Forelimb muscle (tissue), 1 donor: ENCODE results near the gene CHRNB4. TPM values are rescaled to one million over a fixed set of nuclear protein-coding genes. Genes with fewer than 3 reads are reported as not detected.
"Not testable (repeated sequence)": the region's sequence is repeated elsewhere in the genome, so short reads cannot be mapped to it uniquely, and the experiment has no call there.

Experiments
- DNase-seq: peaks from one replicate; pipeline ENCODE4 v3.0.0-alpha.2; 2013; ENCODE audit warnings: low read depth
- polyA plus RNA-seq: library from polyadenylated mRNA; unstranded; fragments of 120-200 nt; gene quantifications from one replicate; pipeline ENCODE4 v1.2.1, GENCODE V29; 2013; ENCODE audit not compliant: insufficient read length

CHRNB4 gene, protein sequence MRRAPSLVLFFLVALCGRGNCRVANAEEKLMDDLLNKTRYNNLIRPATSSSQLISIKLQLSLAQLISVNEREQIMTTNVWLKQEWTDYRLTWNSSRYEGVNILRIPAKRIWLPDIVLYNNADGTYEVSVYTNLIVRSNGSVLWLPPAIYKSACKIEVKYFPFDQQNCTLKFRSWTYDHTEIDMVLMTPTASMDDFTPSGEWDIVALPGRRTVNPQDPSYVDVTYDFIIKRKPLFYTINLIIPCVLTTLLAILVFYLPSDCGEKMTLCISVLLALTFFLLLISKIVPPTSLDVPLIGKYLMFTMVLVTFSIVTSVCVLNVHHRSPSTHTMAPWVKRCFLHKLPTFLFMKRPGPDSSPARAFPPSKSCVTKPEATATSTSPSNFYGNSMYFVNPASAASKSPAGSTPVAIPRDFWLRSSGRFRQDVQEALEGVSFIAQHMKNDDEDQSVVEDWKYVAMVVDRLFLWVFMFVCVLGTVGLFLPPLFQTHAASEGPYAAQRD
- 0.18 TPM for polyA plus RNA-seq

DNA sequence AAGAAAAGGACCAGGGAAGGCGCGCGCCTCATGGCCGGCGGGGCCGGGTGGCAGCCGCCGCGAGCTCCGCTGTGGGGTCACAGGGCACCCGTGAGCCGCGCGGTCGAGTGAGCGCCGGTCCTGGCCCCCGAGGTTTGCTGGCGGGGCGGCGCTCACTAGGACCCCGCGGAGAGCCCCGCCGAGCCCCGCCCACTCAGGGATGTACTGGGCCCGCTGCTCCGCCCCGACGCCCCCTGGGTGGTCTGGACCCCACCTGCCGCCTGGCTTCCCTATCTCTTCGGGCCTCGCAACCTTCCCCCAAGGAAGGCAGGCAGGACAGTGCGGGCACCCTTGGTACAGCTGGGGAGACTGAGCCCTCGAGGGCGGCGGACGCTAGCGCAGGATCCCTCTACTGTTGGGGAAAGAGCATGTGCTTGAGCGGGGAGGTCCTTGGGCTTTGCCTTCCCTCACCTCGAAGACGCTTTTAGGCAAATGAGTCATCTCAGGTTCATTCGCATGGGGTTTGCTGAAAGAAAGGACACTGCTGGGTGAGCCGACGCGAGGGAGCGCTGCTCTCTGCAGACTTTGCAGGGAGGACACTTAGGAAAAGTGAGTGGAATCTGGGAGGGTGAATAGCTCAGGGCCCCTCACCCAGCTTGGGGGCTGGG lies at the start of gene CHRNB4:
TSS of gene CHRNB4 (minus strand) at position 109 of the 647 bp plus-strand sequence. CDS start at position 32, 77 bp downstream.
- no peak for DNase-seq

GRCh38 chr15:78689626-78690025 lies 48.6 kb upstream of the CHRNB4 start:
- no peak for DNase-seq

- DNase-seq = no peak
These were observed 44.9 kb upstream of the CHRNB4 start for GRCh38 chr15:78685925-78686324.

GRCh38 chr15:78685159-78685921 lies 44.3 kb upstream of the CHRNB4 start:
- no peak for DNase-seq

GRCh38 chr15:78684657-78685056 lies 43.6 kb upstream of the CHRNB4 start:
- no peak for DNase-seq

- DNase-seq = not testable (repeated sequence)
These were observed 42.6 kb upstream of the CHRNB4 start for GRCh38 chr15:78683599-78683998.

DNA sequence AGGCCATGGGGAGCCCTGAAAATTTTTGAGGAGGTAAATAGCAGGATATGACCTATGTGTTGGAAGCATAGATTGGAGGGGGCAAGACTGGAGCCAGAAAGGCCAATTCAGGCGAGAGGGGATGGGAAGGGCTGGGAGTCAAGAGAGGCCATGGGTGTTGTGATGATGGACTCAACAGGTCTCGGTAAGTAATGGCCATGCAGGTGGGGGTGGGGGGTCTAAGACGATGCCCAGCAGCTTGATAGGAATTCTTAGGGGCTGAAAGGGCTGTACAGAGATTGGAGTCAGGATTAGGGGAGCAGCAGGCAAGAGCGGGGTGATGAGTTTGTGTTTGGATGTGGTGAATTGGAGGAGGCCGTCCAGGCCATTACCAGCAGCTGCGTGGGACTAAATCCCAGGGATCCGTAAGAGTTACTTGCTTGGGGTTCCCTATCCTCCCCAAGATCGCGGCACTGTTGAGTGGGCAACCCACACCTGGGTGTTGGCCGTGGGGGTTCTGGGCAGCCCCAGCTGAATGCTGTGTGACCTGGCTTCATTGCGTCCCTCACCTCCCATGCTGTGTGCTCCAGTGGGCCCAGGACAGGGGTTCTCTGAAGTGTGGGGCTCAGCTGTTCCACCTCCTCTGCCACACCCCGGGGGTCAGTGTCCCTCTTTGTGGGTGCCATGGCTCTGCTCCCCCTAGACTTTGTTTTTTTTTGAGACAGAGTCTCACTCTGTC lies 41.8 kb upstream of the CHRNB4 start:
- no peak for DNase-seq

GRCh38 chr15:78682004-78682651 lies 41.1 kb upstream of the CHRNB4 start:
- DNase-seq = no peak

- DNase-seq = no peak
These were observed 40.4 kb upstream of the CHRNB4 start for GRCh38 chr15:78681281-78682003.

GRCh38 chr15:78680431-78681075 lies 39.5 kb upstream of the CHRNB4 start:
- DNase-seq = no peak

DNA sequence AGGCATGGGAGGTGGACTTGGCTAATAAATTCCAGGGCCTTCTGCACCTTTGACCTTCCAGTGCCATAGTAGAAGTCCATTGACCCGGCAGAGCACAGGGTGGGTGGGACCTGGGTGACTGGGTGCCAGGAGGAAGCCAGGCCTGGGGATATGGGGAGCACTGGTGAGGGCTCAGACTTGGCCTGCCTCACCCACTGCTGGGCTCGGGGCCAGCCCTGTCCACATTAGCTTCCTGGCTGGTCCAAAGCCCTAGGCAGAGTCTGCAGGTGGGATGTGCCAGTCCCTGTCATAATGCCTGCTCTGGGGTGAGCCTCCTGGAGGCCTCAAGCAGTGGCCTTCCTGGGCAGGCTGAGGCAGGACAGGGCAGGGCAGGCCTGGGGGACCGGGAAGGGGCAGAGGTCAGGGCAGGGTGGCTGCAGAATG lies 38.1 kb upstream of the CHRNB4 start:
- DNase-seq = no peak

GRCh38 chr15:78676424-78677110 lies 35.6 kb upstream of the CHRNB4 start:
- DNase-seq = no peak

DNA sequence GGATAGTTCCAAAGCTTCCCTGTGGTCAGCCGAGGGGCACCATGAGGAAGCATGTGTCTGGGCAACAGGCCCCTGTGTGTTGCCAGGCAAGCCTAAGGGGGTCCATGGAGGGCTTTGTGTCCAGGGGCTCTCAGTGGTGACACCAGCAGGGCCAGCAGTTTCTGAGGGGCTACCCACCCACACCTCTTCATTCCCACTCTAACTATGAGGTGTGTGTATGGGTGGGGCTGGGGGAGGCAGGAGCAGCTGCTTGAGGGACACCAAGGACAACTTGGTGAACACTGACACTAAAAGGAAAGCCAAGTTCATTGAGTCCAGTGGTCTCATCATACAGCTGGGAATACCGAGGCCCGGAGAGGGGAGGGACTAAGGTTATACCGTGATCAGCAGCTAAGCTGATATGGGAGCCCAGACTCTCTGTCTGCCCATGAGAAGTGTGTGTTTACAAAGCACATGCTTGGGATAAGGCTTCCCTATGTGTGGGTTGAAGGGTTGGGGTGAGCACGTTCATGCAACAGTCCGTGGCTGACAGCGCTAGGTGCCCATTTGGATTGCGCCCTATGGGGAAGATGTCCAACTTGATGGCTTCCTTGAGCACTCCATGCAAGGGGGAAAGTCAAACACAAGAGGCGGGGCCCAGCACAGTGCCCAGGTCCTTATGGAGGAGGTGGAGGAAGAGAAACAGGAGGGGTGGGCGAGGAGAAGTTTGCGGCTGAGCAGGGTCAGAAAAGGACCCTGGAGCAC lies 34.8 kb upstream of the CHRNB4 start:
- DNase-seq = no peak

- no peak for DNase-seq
These were observed 34.2 kb upstream of the CHRNB4 start for GRCh38 chr15:78675206-78675605.

DNA sequence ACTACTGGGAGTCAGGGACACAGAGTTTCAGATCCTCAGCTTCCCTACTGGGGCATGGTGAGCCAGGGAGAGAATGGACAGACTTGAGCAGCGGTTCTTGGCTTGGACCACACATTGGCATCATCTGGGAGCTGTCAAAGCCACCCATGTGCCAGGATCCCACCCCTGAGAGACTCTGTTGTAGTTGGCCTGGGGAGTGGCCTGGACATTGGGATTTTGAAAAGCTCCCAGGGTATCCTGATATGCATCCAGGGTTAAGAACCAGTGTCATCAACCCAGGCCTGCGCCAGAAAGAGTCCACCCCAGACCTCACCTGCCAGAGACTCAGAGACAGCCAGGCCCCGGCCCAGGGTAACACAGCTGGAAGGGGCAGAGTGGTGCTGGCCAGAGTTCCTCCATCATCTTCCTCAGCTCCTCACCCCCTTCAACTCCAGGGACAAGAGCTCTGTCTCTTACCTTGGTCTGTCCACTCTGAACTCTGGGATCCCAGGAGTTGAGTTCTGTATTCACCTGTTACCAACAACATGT lies 33.0 kb upstream of the CHRNB4 start:
- no peak for DNase-seq

GRCh38 chr15:78673476-78673875 lies 32.5 kb upstream of the CHRNB4 start:
- no peak for DNase-seq

DNA sequence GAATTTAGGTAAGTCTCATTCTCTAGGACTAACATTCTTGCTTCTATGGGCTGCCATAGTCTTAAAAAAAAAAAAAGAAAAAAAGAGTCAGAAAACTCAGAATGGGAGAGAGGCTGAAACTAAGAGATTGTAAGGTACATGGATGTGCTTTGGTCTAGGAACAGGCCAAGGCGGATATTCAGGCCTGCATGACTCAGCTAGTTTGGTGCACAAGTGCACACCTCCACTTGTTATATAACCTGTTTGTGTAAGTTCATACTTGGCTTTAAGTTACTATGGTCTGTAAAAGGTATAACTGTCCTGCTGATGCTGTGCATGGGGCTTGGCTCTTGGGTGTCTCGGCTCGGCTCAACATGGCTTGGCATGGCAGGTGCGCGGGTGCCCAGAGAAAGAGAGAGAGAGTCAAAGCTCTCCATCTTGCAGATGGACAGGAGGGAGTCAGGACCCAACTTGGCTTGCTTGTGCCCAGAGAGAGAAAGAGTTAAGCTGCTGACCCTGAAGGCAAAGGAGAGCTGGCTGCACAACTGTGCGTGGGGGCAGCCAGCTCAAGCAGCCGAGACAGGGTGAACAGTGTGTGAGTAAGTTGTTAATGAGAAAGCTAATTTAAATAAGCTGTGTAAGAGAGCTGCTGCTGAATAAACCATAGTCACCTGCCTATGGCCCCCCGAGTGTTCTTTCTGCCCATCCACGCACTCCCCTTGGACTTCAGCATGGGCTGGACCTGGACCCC lies 31.4 kb upstream of the CHRNB4 start:
- DNase-seq = no peak
